Measurements from ENCODE around the gene OPN3. TPM values are rescaled to one million over a fixed set of nuclear protein-coding genes. Genes with fewer than 3 reads are reported as not detected.

Gene OPN3
- total and polyA plus RNA-seq, 8 donors = 16.9 to 28.4 (median 23.4) TPM

DNA sequence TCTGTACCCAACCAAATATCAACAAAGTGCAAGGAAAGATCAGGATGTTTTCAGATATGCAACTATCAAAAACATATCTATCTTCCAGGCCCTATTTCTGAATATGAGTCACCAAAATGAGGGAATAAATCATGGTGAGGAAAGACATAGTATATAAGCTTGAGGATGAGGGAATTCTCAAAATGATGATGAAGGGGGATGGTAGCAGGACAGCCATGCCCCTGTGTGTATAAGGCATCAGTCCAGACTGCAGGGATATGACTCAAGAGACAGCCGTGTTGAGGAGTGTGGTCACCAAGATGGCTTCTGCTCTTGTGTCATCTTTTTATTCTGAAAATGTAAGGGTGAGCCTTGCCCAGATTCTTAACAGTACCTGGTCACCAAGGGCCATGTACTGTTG is 7.5 kb upstream of the OPN3 start:
- Histone ChIP-seq H3K4me1 (no peaks in the 10 kb centered on the region), H3K4me3 (no peak overlapping the region), H3K27ac (no peak overlapping the region), H3K36me3 (no peaks in the 10 kb centered on the region), H3K9me3 (no peaks in the 10 kb centered on the region), H3K27me3 (no peaks in the 10 kb centered on the region)
- DNase-seq (no peak), ATAC-seq (no peak)
- intact Hi-C loops (cut with DNase I) = no loop called here
- TF ChIP-seq, protein P1, sequence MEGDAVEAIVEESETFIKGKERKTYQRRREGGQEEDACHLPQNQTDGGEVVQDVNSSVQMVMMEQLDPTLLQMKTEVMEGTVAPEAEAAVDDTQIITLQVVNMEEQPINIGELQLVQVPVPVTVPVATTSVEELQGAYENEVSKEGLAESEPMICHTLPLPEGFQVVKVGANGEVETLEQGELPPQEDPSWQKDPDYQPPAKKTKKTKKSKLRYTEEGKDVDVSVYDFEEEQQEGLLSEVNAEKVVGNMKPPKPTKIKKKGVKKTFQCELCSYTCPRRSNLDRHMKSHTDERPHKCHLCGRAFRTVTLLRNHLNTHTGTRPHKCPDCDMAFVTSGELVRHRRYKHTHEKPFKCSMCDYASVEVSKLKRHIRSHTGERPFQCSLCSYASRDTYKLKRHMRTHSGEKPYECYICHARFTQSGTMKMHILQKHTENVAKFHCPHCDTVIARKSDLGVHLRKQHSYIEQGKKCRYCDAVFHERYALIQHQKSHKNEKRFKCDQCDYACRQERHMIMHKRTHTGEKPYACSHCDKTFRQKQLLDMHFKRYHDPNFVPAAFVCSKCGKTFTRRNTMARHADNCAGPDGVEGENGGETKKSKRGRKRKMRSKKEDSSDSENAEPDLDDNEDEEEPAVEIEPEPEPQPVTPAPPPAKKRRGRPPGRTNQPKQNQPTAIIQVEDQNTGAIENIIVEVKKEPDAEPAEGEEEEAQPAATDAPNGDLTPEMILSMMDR (IDR thresholded peaks at IDR 0.05) = no peak

DNA sequence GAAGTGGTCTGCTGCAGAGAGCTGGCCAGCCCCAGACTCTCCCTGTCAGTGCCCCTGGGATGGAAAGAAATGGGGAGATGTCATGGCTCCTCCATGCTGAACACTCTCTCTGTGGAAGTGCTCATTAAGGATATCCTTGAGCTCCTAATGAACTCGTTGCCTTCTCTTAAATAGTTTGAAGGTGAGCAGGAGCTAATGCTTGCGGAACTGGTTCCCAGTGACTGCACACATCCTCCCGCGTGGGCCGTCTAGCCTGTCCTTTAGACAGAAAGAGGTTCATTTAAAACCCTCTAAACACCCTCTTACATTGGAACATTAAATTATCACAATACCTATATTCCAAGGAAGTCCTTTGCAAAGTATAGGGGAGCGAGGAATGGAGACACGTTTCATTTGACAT is 6.0 kb upstream of the OPN3 start:
- H3K36me3 ChIP-seq = no peaks in the 10 kb centered on the region
- no peaks in the 10 kb centered on the region for H3K27me3 ChIP-seq
- no peak overlapping the region for H3K4me3 ChIP-seq
- no peak overlapping the region for H3K27ac ChIP-seq
- H3K9me3 ChIP-seq = no peaks in the 10 kb centered on the region
- DNase-seq (no peak), ATAC-seq (no peak)
- TF ChIP-seq, protein P1 (IDR thresholded peaks at IDR 0.05) = no peak
- no peaks in the 10 kb centered on the region for H3K4me1 ChIP-seq
- intact Hi-C loops (cut with DNase I) = no loop called here

DNA sequence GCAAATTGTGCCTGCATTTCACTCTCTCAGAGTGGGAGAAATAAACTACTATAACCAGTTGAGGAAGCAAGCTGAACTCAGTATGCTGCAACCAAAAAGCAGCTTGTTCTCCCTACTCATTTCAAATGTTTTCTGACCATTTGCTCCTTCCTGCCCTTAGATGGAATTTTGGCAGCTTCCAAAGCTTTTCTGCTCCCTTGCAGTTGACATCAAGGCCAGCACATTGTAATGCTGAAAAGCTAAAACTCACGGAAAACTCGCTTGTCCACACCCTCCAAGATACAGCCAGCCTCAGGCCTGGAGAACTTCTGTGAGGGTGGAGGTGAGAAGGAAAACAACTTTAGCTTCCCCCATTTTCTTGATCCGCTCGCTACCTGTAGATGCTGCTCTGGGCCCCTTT is 5.0 kb upstream of the OPN3 start:
- Histone ChIP-seq H3K4me3 (no peak overlapping the region), H3K36me3 (no peaks in the 10 kb centered on the region), H3K4me1 (peaks cover 0 to 5% of the 10 kb centered on the region in 2 donors), H3K27ac (no peak overlapping the region), H3K27me3 (no peaks in the 10 kb centered on the region), H3K9me3 (no peaks in the 10 kb centered on the region)
- ATAC-seq (no peak), DNase-seq (no peak)
- TF ChIP-seq, protein P1 (IDR thresholded peaks at IDR 0.05) = no peak
- intact Hi-C loops (cut with DNase I) = no loop called here

DNA sequence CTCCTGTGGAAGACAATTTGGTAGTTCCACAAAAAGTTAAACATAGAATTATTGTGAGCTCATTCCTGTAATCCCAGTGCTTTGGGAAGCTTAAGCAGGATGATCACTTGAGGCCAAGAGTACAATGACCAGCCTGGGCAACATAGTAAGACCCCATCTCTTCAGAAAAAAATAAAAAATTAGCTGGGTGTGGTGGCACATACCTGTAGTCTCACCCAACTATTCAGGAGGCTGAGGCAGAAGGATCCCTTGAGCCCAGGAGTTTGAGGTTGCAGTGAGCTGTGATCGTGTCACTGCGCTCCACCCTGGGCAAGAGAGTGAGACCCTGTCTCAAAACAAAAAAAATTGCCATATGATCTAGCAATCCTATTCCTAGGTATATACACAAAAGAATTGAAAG is 4.1 kb upstream of the OPN3 start:
- no peak for DNase-seq
- ATAC-seq = no peak
- H3K4me1 ChIP-seq = peaks cover 0 to 5% of the 10 kb centered on the region in 2 donors
- intact Hi-C loops (cut with DNase I) = no loop called here
- H3K27ac ChIP-seq = no peak overlapping the region
- no peaks in the 10 kb centered on the region for H3K36me3 ChIP-seq
- H3K9me3 ChIP-seq = no peaks in the 10 kb centered on the region
- no peaks in the 10 kb centered on the region for H3K27me3 ChIP-seq
- H3K4me3 ChIP-seq = no peak overlapping the region
- TF ChIP-seq, protein P1 (IDR thresholded peaks at IDR 0.05) = no peak

DNA sequence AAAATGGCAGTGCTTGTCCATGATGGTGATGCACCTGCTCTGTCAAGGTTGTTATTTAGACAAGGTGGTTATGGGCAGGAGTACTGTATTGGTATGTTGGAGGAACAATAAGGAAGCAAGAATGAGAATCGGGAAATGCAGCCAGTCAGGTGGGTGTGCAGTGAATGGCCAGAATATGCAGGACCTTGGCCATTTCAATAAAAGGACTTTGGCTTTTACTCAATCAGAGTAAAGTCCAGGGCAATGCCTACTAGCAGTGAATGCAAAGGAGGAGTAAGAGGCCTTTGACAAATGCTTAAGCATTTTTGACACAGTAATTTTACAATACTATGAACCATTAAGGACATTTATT is 2.4 kb upstream of the OPN3 start:
- no peak for ATAC-seq
- Histone ChIP-seq H3K4me1 (peaks cover 7 to 22% of the 10 kb centered on the region in 2 donors), H3K4me3 (no peak overlapping the region), H3K36me3 (no peaks in the 10 kb centered on the region), H3K9me3 (no peaks in the 10 kb centered on the region), H3K27me3 (no peaks in the 10 kb centered on the region), H3K27ac (no peak overlapping the region)
- TF ChIP-seq, protein P1 (IDR thresholded peaks at IDR 0.05) = no peak
- intact Hi-C loops (cut with DNase I) = no loop called here
- no peak for DNase-seq

All from left lung (tissue), 10 donors.